22Rv1 (cell line): ENCODE data around the gene SERPINB12.

ENCODE experiments used
- CTCF ChIP-seq: fragments of 450-650 bp; IDR thresholded peaks from 2 replicates; pipeline ENCODE4 v1.5.1; 2017; ENCODE audit warnings: mild to moderate bottlenecking
- ZFX ChIP-seq: fragments of 450-650 bp; IDR thresholded peaks from 2 replicates; pipeline ENCODE4 v1.6.1; 2017; ENCODE audit warnings: antibody characterized with exemption, borderline replicate concordance

- TF ChIP-seq CTCF: peak; percentile 71
- no peak for TF ChIP-seq ZFX
Observed at GRCh38 chr18:63505566-63506335, 36.4 kb upstream of the SERPINB12 start.
